ENCODE data around the gene MED16.
"Not testable (repeated sequence)": the region's sequence is repeated elsewhere in the genome, so short reads cannot be mapped to it uniquely, and the experiment has no call there.

MED16 gene

DNA sequence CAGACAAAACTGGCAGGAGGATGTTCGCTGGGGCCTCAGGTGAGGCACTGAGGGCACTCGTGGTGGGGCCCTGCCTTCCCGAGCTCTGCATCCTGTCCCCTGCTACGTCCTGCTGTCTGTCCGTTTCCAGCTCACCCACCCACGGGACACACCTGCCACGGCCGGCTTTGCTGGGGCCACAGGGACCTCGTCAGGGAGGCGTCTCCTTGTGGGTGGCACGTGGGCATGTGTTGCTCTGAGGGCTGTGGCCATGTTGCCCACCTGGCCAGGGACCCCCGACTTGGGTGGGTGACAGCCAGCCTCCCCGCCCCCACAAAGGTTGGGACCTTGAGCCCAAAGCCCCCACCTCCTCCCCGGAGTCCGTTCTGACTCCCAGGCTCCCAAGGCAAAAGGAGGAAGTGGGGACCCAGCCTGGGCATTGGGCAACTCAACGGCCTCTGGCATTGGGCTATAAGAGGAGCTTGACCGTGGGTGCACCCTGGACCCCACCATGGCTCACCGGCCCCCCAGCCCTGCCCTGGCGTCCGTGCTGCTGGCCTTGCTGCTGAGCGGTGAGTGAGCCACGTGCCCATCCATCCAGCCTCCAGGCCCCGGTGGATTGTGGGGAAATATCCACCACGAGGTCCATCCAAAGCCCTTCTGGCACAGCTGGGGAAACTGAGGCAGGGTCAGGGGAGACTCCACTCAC is 52.3 kb downstream of the MED16 start, which contains the start of gene PRTN3:
PRTN3 (plus strand) TSS at position 481 of the 688 bp plus-strand sequence; CDS start at position 491, 10 bp downstream.
- DNase-seq: no peak

GRCh38 chr19:835210-835810 is 57.7 kb downstream of the MED16 start:
- DNase-seq: no peak

DNA sequence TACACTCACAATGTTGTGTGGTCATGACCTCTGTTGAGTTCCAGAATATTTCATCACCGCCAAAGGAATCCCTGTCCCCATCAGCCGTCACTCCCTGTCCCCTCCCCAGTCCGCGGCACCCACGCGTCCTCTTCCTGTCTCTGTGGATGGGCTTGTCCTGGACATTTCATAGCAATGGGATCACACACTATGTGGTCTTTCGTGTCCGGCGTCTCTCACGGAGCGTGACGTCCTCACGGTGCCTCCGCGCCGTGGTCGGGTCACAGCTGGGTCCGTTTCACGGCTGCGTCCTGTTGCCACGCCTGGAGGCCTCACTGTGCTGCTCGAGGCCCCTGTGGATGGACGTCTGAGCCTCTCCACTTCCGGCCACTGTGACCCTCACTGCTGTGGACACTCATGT is 58.8 kb downstream of the MED16 start:
- DNase-seq: no peak

DNA sequence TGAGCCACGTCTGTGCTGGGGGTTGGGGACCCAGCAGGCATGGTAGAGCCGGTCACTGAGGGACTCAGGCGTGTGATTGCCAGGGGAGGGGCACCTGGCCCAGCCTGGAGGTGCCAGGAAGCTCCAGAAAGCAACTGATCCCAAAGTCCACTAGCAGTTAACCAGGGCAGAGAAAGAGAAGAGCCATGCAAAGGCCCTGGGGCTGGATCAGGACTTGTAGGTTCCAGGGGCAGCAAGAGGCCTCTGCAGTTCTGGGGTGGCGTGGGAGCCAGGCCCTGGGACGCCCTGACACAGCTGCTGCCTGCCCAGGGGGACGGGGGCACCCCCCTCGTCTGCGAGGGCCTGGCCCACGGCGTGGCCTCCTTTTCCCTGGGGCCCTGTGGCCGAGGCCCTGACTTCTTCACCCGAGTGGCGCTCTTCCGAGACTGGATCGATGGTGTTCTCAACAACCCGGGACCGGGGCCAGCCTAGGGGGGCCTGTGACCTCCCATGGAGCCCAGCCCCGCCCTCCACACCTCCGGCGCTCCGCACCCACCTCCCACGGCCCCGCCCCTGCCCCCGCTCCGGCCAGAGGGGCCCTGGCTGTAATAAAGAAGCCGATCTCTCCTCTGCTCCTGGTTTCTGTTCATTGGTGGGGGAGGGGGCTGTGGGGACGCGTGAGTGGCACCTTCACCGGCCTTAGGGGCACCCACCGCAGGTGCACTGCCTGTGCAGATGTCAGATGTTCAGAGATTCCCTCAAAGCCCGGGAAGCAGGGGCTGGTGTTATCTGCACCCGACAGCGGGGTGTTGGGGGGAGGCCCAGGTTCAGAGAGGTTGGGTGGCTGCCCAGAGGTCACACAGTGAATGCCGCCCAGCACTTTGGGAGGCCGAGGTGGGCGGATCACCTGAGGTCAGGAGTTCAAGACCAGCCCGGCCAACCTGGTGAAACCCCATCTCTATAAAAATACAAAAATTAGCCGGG is 61.3 kb downstream of the MED16 start:
- no peak for DNase-seq

DNA sequence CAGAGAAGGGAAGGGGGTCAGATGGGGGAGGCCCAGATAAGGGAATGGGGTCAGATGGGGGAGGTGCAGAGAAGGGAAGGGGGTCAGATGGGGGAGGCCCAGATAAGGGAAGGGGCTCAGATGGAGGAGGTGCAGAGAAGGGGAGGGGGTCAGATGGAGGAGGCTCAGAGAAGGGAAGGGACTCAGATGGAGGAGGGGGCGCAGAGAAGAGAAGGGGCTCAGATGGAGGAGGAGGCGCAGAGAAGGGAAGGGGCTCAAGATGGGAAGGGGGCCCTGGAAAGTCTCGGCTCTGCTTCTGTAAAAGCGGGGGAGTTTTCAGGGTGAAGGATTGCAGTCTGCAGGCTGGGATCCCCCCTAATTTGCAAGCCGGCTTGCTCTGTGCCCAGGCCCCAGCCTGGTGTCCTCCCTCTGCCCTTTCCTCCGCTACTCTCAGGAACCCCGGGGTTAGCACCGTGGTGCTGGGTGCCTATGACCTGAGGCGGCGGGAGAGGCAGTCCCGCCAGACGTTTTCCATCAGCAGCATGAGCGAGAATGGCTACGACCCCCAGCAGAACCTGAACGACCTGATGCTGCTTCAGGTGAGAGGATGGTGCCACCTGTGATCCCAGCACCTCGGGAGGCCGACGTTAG is 63.7 kb downstream of the MED16 start:
- no peak for DNase-seq

- no peak for DNase-seq
These were observed 65.2 kb downstream of the MED16 start, which contains the start of gene AZU1 for GRCh38 chr19:827710-828321. Gene AZU1 (plus strand): TSS chr19:827837. CDS start chr19:827847, 10 bp downstream.

DNA sequence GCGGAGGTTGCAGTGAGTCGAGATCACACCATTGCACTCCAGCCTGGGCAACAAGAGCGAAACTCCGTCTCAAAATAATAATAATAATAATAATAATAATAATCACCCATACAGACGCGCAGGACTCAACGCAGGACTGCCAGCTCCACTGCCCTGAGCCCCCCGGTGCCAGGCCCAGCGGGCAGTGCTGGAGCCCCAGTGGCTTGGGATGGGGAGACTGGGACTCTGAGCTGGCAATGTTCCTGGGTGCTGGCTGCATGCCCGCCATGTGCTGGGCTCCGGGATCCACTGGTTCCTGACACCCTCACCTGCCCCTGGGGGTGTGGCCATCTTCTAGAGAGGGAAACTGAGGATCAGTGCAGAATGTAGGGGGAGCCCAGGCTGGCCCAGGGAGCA is 65.7 kb downstream of the MED16 start:
- no peak for DNase-seq

- no peak for DNase-seq
These were observed 66.9 kb downstream of the MED16 start for GRCh38 chr19:825897-826644.

GRCh38 chr19:824885-825284 is 68.1 kb downstream of the MED16 start:
- DNase-seq: no peak

- DNase-seq: no peak
These were observed 69.3 kb downstream of the MED16 start for GRCh38 chr19:823565-824121.

- DNase-seq: peak in 4 of 56 donors; percentile 19 to 58 (median 42)
These were observed 71.0 kb downstream of the MED16 start, which contains the start of gene PLPPR3 for GRCh38 chr19:821825-822503. Gene PLPPR3 (minus strand): TSS chr19:821955. CDS start chr19:821559, 396 bp downstream.

DNA sequence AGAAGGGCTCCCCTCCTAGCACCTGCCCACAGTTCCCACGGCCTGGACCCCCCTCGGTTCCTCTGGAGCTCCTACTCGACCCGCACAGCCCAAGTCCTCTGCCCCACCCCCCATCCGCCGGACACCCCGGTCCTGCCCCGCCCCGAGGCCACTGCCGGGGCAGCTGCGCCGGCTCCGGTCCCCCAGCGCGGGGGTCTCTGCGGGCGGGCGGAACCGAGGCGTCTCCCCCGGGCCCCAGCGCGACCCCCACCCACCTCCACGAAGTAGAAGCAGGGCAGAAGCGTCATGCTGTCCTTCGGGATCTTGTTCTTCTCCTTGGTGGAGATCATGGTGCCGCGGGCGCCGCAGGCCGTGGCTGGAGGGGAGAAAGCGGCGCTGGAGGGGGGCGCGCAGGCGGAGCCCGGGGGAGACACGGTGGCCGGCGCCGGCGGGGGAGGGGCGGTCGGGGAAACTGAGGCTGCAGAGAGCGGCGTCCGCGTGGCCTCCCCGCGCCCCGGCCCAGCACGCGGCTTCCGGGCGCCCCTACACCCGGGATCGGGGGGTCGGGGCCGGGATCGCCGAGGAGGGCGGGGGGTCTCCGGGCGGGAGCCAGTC is 71.7 kb downstream of the MED16 start:
- no peak for DNase-seq

- DNase-seq: not testable (repeated sequence)
These were observed 72.8 kb downstream of the MED16 start for GRCh38 chr19:820212-820611.

Measured in nucleus accumbens (tissue), 56 donors.